ENCODE results near the gene ISM1. TPM values are rescaled to one million over a fixed set of nuclear protein-coding genes. Genes with fewer than 3 reads are reported as not detected.

ISM1 gene
- total and polyA plus RNA-seq, 2 of the 13 experiments (the other 11 are each of a cell fraction or from before 2014, with no cell fraction given) = 0.40 to 1.4 TPM

- DNase-seq (ENCODE audit: low spot score) (no peak), ATAC-seq (peak; percentile 51), FAIRE-seq (no peak)
- ChIA-PET CTCF (ENCODE audit: low intra/inter-chr PET ratio, low total read pairs) (no interaction called here), POLR2A (no interaction called here)
- intact Hi-C loops (cut with micrococcal nuclease; ENCODE audit: unreplicated experiment) (no loop called here), in situ Hi-C loops (cut with HindIII; ENCODE audit: extremely low pct_ligation_motif_present, low pct_unique_long_range_greater_than_20kb) (no loop called here)
- WGBS (ENCODE audit: low lambda C conversion rate) = 72% methylated on average over 7 of the region's 7 CpGs
- Histone ChIP-seq H3K79me2 (ENCODE audit: insufficient read depth, low read length) (no peaks in the 10 kb centered on the region), H3K4me2 (ENCODE audit: low read depth, low read length) (no peak overlapping the region), H3K27ac (ENCODE audit: extremely low read length, insufficient read depth, low read length) (no peak overlapping the region), H2AFZ (ENCODE audit: low read length) (no peak overlapping the region), H3K4me3 (replicated peaks in 1 of 3; ENCODE audit: insufficient read depth in 1 of 3, low read depth in 2 of 3, low read length in 3 of 3) (no peak overlapping the region), H3K27me3 (ENCODE audit: control insufficient read depth in 1 of 2, insufficient read depth in 2 of 2, low read length in 2 of 2) (no peaks in the 10 kb centered on the region), H3K9ac (ENCODE audit: insufficient read depth, low read depth, low read length) (no peak overlapping the region), H4K20me1 (ENCODE audit: insufficient read depth, low read length) (no peaks in the 10 kb centered on the region), H3K36me3 (replicated peaks in 1 of 2; ENCODE audit: control insufficient read depth in 1 of 2, insufficient read depth in 2 of 2, low read length in 2 of 2) (no peaks in the 10 kb centered on the region), H3K4me1 (ENCODE audit: insufficient read depth, low read length) (no peaks in the 10 kb centered on the region), H3K9me3 (ENCODE audit: low read length) (peaks cover 6% of the 10 kb centered on the region)
- no TSS peak for BruUV-seq (replicated peaks)
- TF ChIP-seq RARG (CRISPR knock-in tag; IDR thresholded peaks at IDR 0.05; ENCODE audit: low read depth) (no peak), BORCS8-MEF2B (CRISPR knock-in tag; IDR thresholded peaks at IDR 0.05) (no peak), BRF2 (CRISPR knock-in tag; IDR thresholded peaks at IDR 0.05) (no peak), THAP8 (CRISPR knock-in tag; IDR thresholded peaks at IDR 0.05; ENCODE audit: borderline replicate concordance) (no peak), NFE2 (CRISPR knock-in tag; IDR thresholded peaks at IDR 0.05) (no peak), MATR3 (CRISPR knock-in tag; IDR thresholded peaks at IDR 0.05) (no peak), SP1 (IDR thresholded peaks at IDR 0.05) (no peak), SP1 (CRISPR knock-in tag; IDR thresholded peaks at IDR 0.05) (no peak), RORA (CRISPR knock-in tag; IDR thresholded peaks at IDR 0.05) (no peak), ZSCAN25 (CRISPR knock-in tag; IDR thresholded peaks at IDR 0.05) (no peak), ZFAT (CRISPR knock-in tag; conservative IDR thresholded peaks at IDR 0.05) (no peak)
- TF ChIP-seq, protein P1, sequence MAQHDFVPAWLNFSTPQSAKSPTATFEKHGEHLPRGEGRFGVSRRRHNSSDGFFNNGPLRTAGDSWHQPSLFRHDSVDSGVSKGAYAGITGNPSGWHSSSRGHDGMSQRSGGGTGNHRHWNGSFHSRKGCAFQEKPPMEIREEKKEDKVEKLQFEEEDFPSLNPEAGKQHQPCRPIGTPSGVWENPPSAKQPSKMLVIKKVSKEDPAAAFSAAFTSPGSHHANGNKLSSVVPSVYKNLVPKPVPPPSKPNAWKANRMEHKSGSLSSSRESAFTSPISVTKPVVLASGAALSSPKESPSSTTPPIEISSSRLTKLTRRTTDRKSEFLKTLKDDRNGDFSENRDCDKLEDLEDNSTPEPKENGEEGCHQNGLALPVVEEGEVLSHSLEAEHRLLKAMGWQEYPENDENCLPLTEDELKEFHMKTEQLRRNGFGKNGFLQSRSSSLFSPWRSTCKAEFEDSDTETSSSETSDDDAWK (CRISPR knock-in tag; IDR thresholded peaks at IDR 0.05) = no peak
- TF ChIP-seq, protein P2, sequence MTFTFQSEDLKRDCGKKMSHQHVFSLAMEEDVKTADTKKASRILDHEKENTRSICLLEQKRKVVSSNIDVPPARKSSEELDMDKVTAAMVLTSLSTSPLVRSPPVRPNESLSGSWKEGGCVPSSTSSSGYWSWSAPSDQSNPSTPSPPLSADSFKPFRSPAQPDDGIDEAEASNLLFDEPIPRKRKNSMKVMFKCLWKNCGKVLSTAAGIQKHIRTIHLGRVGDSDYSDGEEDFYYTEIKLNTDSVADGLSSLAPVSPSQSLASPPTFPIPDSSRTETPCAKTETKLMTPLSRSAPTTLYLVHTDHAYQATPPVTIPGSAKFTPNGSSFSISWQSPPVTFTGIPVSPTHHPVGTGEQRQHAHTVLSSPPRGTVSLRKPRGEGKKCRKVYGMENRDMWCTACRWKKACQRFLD (CRISPR knock-in tag; IDR thresholded peaks at IDR 0.05; ENCODE audit: borderline replicate concordance) = no peak
- TF ChIP-seq, protein P3, sequence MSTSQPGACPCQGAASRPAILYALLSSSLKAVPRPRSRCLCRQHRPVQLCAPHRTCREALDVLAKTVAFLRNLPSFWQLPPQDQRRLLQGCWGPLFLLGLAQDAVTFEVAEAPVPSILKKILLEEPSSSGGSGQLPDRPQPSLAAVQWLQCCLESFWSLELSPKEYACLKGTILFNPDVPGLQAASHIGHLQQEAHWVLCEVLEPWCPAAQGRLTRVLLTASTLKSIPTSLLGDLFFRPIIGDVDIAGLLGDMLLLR (CRISPR knock-in tag; IDR thresholded peaks at IDR 0.05) = 0 out of 2 replicates have a peak, but pooled peaks have one; percentile 20
- TF ChIP-seq, protein P4, sequence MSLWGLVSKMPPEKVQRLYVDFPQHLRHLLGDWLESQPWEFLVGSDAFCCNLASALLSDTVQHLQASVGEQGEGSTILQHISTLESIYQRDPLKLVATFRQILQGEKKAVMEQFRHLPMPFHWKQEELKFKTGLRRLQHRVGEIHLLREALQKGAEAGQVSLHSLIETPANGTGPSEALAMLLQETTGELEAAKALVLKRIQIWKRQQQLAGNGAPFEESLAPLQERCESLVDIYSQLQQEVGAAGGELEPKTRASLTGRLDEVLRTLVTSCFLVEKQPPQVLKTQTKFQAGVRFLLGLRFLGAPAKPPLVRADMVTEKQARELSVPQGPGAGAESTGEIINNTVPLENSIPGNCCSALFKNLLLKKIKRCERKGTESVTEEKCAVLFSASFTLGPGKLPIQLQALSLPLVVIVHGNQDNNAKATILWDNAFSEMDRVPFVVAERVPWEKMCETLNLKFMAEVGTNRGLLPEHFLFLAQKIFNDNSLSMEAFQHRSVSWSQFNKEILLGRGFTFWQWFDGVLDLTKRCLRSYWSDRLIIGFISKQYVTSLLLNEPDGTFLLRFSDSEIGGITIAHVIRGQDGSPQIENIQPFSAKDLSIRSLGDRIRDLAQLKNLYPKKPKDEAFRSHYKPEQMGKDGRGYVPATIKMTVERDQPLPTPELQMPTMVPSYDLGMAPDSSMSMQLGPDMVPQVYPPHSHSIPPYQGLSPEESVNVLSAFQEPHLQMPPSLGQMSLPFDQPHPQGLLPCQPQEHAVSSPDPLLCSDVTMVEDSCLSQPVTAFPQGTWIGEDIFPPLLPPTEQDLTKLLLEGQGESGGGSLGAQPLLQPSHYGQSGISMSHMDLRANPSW (CRISPR knock-in tag; IDR thresholded peaks at IDR 0.05; ENCODE audit: borderline replicate concordance) = no peak
Observed at GRCh38 chr20:13231031-13231752, 10.1 kb downstream of the ISM1 start.

Measured in HepG2 (cell line).